Ammon's horn (tissue), 1 donor: ENCODE measurements around the gene RPL36.
"Not testable (repeated sequence)": the region's sequence is repeated elsewhere in the genome, so short reads cannot be mapped to it uniquely, and the experiment has no call there.

Experiments used
- DNase-seq: peaks from one replicate; pipeline ENCODE4 v3.0.0-alpha.2; 2016; ENCODE audit warnings: low spot score

Gene RPL36

GRCh38 chr19:5674714-5675113, 15.4 kb upstream of the RPL36 start:
- DNase-seq: no peak

- no peak for DNase-seq
These were observed 13.9 kb upstream of the RPL36 start for GRCh38 chr19:5676105-5676771.

GRCh38 chr19:5676772-5677105, 13.4 kb upstream of the RPL36 start:
- DNase-seq: no peak

GRCh38 chr19:5677136-5677535, 13.0 kb upstream of the RPL36 start:
- no peak for DNase-seq

GRCh38 chr19:5677580-5677979, 12.5 kb upstream of the RPL36 start:
- no peak for DNase-seq

GRCh38 chr19:5678071-5678718, 11.9 kb upstream of the RPL36 start:
- DNase-seq: no peak

- peak; percentile 17 for DNase-seq
These were observed 10.6 kb upstream of the RPL36 start for GRCh38 chr19:5679289-5680083.

- DNase-seq: peak; percentile 69
These were observed 10.0 kb upstream of the RPL36 start for GRCh38 chr19:5680084-5680436.

- peak; percentile 99 for DNase-seq
These were observed 9.4 kb upstream of the RPL36 start, which contains the start of the genes HSD11B1L and MICOS13 for GRCh38 chr19:5680437-5681368. Gene HSD11B1L, plus strand, starts transcription at chr19:5681027. Its CDS starts 3,806 bp downstream, at chr19:5684833. Gene MICOS13, minus strand, starts transcription at chr19:5680516. Its CDS starts 30 bp downstream, at chr19:5680486.

- peak; percentile 37 for DNase-seq
These were observed 8.5 kb upstream of the RPL36 start for GRCh38 chr19:5681391-5682106.

GRCh38 chr19:5682107-5682482, 8.0 kb upstream of the RPL36 start:
- DNase-seq: no peak

GRCh38 chr19:5683177-5683886, 6.8 kb upstream of the RPL36 start:
- no peak for DNase-seq

GRCh38 chr19:5684694-5685430, 5.2 kb upstream of the RPL36 start:
- DNase-seq: no peak

GRCh38 chr19:5686326-5686646, 3.8 kb upstream of the RPL36 start:
- no peak for DNase-seq

- DNase-seq: peak; percentile 91
These were observed 3.3 kb upstream of the RPL36 start for GRCh38 chr19:5686647-5687359.

- no peak for DNase-seq
These were observed 2.5 kb upstream of the RPL36 start for GRCh38 chr19:5687360-5688198.

GRCh38 chr19:5688262-5688881, 1.7 kb upstream of the RPL36 start:
- not testable (repeated sequence) for DNase-seq
